DMS114 treated with DMSO at 0.1 percent for 48 hours (cell line): ENCODE measurements around the gene CFDP1.

Experiments
- DNase-seq: peaks from one replicate; lab custom pipeline; 2025; ENCODE audit not compliant: unreplicated experiment; lab: John Stamatoyannopoulos, UW

The CFDP1 gene

DNA sequence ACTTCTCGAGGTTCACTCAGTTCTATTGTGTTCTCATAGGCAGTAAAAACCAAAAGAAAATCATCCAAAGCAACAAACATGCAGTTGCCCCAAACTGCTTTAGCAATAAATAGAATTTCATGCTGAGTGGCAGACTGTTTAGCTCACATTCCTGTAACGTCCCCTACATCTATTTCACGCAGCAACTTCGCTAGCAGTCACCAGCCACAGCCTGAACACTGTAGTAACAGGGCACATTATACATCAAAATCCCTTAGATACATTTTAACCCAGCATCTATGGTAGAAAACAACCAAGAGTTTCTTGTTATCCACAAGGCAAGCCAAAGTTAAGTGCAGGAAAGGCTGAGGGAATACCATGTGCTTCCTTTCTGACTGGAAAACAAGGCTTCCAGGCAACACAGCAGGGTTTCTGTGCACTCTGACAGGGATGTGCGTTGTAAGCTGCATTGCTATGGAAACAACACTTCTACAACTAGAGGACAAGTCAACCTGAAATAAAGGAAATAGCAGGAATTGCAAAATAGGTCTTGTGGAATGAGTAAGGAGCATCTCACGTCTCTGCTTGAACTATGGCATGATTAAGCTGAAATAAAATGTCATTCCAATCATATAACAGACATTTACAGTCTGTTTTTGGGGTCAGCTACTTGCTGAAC is 55.4 kb downstream of the CFDP1 start:
- DNase-seq, result no peak

DNA sequence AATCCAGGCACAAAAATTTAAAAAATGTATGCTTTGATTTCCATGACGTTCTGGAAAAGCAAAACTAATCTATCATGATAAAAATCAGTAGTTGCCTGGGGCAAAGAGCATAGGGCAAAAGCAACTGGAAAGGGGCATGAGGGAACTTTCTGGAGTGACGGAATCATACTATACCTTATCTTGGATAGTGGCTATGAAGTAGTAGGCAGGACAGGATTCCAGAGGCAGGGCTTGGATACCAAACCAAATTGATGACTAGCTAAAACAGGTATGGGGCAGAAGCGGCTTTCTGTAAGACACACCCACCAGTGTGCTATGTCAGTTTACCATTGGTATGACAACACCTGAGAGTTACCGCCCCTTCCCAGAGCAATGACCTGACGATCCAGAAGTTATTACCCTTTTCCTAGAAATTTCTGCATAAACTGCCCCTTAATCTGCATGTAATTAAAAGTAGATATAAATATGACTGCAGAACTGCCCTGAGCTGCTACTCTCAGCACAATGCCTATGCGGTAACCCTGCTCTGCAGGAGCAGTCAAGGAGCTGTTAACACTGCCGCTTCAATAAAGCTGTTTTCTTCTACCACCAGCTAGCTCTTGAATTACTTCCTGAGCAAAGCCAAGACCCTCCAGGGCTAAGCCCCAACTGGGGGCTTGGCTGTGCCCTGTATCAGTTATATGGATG is 56.7 kb downstream of the CFDP1 start:
- DNase-seq, result no peak

DNA sequence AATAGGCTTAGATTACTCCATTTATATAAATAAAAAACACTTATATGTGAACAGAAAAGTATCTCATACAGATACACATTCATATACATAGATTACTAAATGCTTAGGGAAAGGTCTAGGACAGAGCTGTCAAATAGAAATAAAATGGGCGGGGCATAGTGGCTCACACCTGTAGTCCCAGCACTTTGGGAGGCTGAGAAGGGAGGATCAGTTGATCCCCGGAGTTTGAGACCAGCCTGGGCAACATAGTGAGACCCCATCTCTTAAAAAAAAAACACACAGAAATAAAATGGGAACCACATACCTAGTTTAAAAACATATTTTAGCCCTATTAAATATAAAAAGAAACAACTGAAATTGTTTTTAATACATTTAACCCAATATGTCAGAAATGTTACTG is 58.9 kb downstream of the CFDP1 start:
- DNase-seq, result no peak

- no peak for DNase-seq
Observed at GRCh38 chr16:75372236-75372856, 61.0 kb downstream of the CFDP1 start.

DNA sequence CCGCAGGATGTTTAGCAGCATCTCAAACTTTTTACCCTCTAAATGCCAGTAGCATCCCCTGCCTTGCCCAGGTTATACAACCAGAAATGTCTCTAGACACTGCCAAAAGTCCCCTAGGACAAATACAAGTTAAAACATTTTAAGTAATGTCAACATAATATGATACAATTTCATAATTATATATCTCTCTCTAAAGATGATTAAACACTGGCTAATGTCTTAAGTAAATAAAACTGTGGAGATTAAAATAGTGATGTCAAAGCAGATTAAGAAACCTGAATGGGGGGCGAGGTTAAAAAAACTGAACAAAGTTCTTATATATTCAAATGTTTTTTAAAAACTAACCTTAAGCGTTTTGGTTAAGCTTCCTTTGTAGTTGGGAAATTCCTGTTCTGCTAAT is 62.1 kb downstream of the CFDP1 start:
- no peak for DNase-seq

GRCh38 chr16:75364286-75364791 is 69.0 kb downstream of the CFDP1 start:
- no peak for DNase-seq

DNA sequence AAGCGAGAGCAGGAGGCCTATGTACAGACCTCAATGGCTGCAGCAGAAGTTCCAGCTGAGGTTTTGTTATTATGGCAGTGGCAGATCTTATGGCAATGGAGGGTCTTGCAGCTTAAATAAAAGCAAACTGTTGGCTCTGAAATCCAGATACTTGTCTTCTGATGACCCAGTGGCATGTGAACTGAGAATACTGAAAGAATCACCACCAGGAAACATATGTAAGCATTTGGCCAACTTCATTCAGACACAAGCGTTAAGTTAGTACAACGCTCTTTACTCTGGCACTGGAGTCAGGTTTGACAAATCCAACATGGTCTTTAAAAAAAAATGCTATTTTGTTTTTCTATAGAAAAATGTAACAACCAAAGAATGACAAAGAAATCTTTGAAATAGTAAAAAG is 70.5 kb downstream of the CFDP1 start:
- DNase-seq, result no peak

DNA sequence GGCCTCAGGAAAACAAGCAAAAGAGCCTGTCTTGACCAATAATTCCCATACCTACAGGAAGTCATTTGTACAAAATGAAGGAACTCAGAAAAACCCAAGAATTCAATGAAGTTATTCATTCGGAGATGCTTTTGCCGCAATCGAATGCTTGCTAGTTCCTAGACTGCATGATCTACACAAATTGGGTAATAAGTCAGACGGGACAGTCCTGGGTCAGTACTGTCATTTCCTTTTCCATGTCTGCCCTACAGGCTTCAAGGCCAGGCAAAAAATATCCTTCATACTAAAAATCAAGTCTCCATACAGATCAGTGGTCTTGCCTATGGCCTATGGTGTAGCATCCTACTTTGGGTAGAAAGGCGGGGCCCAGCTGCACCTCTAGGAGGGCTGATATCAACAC is 71.4 kb downstream of the CFDP1 start:
- DNase-seq, result no peak

GRCh38 chr16:75354170-75354569 is 79.1 kb downstream of the CFDP1 start:
- DNase-seq, result no peak

- no peak for DNase-seq
Observed at GRCh38 chr16:75351183-75351582, 82.1 kb downstream of the CFDP1 start.

DNA sequence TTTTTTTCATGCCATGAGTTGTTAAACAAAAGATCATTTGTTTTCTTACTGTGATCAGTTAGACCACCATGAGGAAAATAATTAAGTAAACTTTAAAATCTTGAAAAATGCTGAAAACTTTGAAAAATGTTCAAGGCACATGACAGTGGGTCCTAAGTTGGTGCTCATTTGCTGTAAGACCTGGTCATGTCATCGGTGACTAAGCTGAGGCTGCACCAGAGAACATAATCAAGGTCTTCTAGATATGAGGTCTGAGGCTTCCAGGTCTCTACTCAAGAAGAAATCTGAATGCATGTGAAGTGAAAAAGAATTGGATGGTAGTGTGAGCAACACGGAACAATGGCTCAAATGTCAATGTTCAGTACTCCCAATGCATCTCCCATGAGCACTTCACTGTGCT is 87.6 kb downstream of the CFDP1 start:
- DNase-seq, result no peak

DNA sequence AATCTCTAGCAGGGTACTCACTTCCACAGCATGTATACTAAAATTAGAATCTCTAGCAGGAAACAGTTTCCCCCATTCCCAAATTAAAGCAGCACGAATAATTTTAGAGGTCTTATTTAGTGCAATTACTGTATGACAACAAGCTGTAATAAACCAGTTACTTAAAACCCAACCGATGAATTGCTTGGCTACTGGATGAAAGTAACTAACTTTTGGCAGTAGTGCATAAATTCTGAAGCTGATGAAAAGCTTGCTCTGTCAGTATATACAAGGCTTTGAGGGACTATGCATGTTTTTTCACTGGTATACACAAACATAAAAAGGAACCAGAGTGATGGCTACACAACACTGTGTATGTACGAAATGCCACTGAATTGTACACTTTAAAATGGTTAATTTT is 89.4 kb downstream of the CFDP1 start:
- no peak for DNase-seq

- no peak for DNase-seq
Observed at GRCh38 chr16:75343286-75343685, 90.0 kb downstream of the CFDP1 start.

DNA sequence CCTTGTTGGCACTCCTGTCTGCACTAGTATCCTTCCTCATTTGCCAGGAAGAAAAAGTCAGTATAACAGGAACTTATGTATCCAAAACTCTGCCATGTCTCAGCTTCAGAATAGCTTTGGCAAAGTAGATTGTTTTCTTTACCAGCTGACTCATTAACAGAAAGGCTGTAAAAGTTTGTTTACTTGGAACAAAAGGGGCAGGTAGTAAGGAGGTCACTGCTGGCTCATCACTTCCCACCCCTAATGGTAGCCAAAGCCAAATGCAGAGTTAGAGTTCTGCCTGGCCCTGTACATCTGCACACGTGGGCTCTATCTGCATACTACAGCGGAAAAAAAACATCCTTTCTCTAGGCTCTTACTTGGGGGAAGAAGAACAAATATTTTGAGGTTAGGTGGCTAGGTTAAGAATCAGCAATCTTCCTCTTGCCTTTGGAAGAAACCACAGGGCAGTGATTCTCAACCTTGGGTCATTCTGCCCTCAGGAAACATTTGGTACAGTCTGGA is 90.9 kb downstream of the CFDP1 start:
- no peak for DNase-seq

DNA sequence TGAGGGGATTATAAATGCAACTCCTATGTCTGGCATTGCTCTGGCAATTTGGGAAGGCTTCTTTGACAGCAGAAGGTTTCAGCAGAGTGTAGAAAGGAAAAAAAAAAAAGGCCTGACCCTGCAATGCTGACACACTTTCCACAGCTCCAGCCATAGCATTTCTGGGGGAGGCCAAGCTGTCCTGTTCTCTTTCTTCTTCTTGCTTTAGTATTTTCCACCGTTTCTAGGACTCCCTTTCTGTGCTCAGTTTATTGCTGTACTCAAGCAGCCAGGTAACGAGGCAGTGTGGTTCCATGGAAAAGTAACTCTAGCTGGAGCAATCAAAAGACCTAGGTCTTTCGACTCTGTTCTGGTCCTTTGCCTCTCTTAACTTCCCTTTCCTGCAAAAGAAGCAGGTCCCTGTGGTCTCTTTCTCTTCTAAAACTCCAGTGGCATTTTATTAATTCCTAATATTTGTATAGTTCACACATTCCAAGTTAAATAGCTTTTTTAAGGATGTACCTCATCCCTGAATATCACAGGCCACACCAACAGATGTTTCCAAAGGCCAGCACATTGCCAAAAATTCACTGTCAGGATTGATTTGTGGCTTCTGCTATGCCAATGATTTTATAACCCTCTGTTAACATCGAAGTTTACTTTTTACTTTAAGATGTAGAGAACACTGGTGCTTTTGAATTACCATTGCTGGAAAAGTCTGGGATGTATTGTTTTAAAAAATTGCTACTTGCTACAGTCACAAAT is 91.6 kb downstream of the CFDP1 start:
- DNase-seq, result no peak

DNA sequence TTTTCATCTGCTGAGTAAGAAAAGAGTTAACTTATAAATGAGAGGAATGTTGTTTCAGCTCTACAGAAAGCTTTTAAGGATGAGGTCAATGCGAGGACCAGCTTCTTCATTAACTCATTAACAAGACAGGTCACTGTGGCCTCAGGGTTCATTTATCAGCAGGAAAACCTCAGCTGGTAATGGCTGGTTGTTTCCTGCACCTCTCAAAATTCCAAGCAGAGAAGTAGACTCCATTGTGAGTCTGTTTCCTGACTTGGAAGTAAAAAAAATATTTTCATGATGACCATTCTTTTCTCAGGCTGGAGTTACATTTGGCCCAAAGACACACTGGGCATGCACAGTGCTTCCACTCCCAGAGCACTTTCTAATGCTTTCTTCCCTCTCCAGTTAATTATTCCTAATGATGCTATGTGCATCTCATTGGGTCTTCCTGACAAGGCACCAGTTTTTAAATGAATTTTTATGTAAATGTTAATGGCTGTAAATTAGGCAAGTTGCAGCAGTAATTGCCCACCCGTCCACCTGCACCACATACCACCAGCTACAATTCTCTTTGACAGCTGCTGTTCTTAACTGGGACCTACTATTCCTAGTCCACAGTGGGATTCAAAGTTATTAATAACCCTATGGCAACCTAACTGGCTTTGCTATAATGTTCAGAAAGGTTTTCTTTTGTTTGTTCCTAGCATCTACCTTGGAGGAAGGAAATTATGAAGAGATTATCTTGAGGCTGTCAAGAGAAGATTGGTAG is 92.4 kb downstream of the CFDP1 start:
- no peak for DNase-seq

DNA sequence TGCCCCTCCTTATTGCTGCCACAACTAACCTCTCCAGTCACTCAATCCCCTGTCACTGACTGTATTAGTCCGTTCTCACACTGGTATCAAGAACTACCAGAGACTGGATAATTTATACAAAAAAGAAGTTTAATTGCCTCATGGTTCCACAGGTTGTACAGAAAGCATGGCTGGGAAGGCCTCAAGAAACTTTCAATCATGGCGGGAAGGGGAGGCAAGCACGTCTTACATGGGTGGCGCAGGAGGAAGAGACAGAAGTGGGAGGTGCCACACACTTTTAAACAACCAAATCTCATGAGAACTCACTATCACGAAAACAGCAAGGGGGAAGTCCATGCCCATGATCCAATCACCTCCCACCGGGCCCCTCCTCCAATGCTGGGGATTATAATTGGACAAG is 95.9 kb downstream of the CFDP1 start:
- DNase-seq, result no peak

GRCh38 chr16:75336521-75336920 is 96.8 kb downstream of the CFDP1 start:
- no peak for DNase-seq

GRCh38 chr16:75333721-75334163 is 99.6 kb downstream of the CFDP1 start:
- DNase-seq, result no peak

GRCh38 chr16:75329943-75330342 is 103.4 kb downstream of the CFDP1 start:
- no peak for DNase-seq

GRCh38 chr16:75326333-75326732 is 107.0 kb downstream of the CFDP1 start:
- DNase-seq, result no peak
